WTC11 (cell line): ENCODE measurements around the gene TCP11L2. TPM values are rescaled to one million over a fixed set of nuclear protein-coding genes. Genes with fewer than 3 reads are reported as not detected.

ENCODE experiments used
- ATAC-seq: fragments of 200-7000 bp; cut with Tn5 transposase; 2 replicates; pipeline ENCODE4 v1.10.0; 2021; ENCODE audit warnings: mild to moderate bottlenecking, moderate library complexity
- CTCF ChIA-PET: fragments of 300-600 bp; sonication (Branson Sonifier 250); formaldehyde crosslinking; loops from one replicate; lab custom pipeline; 2021; ENCODE audit warnings: antibody characterized with exemption; lab: Charles Lee
- POLR2A ChIA-PET: fragments of 350-600 bp; sonication (Branson Sonifier 250); formaldehyde crosslinking; loops from one replicate; lab custom pipeline; 2021; ENCODE audit warnings: antibody characterized with exemption; lab: Charles Lee
- DNase-seq: peaks from one replicate; pipeline ENCODE4 v3.0.0; 2021; ENCODE audit warnings: low spot score
- H3K27ac Mint-ChIP-seq: 2 replicates; pipeline ENCODE4 v1.8.0; 2021; ENCODE audit warnings: mixed read lengths
- H3K27me3 Mint-ChIP-seq: 2 replicates; pipeline ENCODE4 v1.8.0; 2021; ENCODE audit warnings: low read depth, mild to moderate bottlenecking, moderate library complexity, mixed read lengths
- H3K36me3 Mint-ChIP-seq: 2 replicates; pipeline ENCODE4 v1.8.0; 2021; ENCODE audit warnings: mixed read lengths
- H3K4me1 Mint-ChIP-seq: 2 replicates; pipeline ENCODE4 v1.8.0; 2022; ENCODE audit warnings: mixed read lengths
- H3K4me3 Mint-ChIP-seq: 2 replicates; pipeline ENCODE4 v1.8.0; 2021; ENCODE audit warnings: mild to moderate bottlenecking, moderate library complexity, mixed read lengths
- H3K9me3 Mint-ChIP-seq: 2 replicates; pipeline ENCODE4 v1.8.0; 2021; ENCODE audit warnings: mixed read lengths
- AR ChIP-seq: fragments of 250-450 bp; sonication (Bioruptor Pico); IDR thresholded peaks from 2 replicates; pipeline ENCODE4 v1.9.0; 2021; ENCODE audit warnings: mild to moderate bottlenecking
- CREB1 ChIP-seq: sonication (generic); formaldehyde crosslinking; IDR thresholded peaks from 2 replicates; pipeline ENCODE4 v1.8.0; 2023; ENCODE audit warnings: mild to moderate bottlenecking, missing genetic modification reagents
- GTF2I ChIP-seq: fragments of 250-450 bp; sonication (Bioruptor Pico); conservative IDR thresholded peaks from 2 replicates; pipeline ENCODE4 v1.4.0; 2021; ENCODE audit warnings: mild to moderate bottlenecking
- IRF1 ChIP-seq: sonication (generic); formaldehyde crosslinking; IDR thresholded peaks from 2 replicates; pipeline ENCODE4 v1.8.0; 2023; ENCODE audit warnings: missing genetic modification reagents
- IRF2 ChIP-seq: sonication (generic); formaldehyde crosslinking; IDR thresholded peaks from 2 replicates; pipeline ENCODE4 v1.8.0; 2022; ENCODE audit warnings: low read depth, missing genetic modification reagents, borderline replicate concordance
- JAZF1 ChIP-seq: fragments of 250-450 bp; sonication (Bioruptor Pico); IDR thresholded peaks from 2 replicates; pipeline ENCODE4 v1.9.0; 2021; ENCODE audit warnings: moderate library complexity, mild to moderate bottlenecking, inconsistent platforms
- MLX ChIP-seq: sonication (generic); formaldehyde crosslinking; IDR thresholded peaks from 2 replicates; pipeline ENCODE4 v1.8.1; 2023; ENCODE audit warnings: mild to moderate bottlenecking, missing genetic modification reagents, moderate library complexity
- MYBL2 ChIP-seq: sonication (generic); formaldehyde crosslinking; IDR thresholded peaks from 2 replicates; pipeline ENCODE4 v1.8.1; 2023; ENCODE audit warnings: mild to moderate bottlenecking, moderate library complexity, missing genetic modification reagents
- NFE2L1 ChIP-seq: sonication (generic); formaldehyde crosslinking; IDR thresholded peaks from 2 replicates; pipeline ENCODE4 v1.8.1; 2023; ENCODE audit warnings: missing genetic modification reagents
- NR2C2 ChIP-seq: sonication (generic); formaldehyde crosslinking; IDR thresholded peaks from 2 replicates; pipeline ENCODE4 v1.8.0; 2022; ENCODE audit warnings: mild to moderate bottlenecking, missing genetic modification reagents
- SP1 ChIP-seq: sonication (generic); formaldehyde crosslinking; conservative IDR thresholded peaks from 2 replicates; pipeline ENCODE4 v1.8.1; 2022; ENCODE audit warnings: missing genetic modification reagents
- STAT6 ChIP-seq: sonication (generic); formaldehyde crosslinking; conservative IDR thresholded peaks from 2 replicates; pipeline ENCODE4 v1.8.1; 2023; ENCODE audit warnings: mild to moderate bottlenecking, low read depth, missing genetic modification reagents, moderate library complexity
- TCF7 ChIP-seq: sonication (generic); formaldehyde crosslinking; IDR thresholded peaks from 2 replicates; pipeline ENCODE4 v1.8.0; 2022; ENCODE audit warnings: mild to moderate bottlenecking, low read depth, missing genetic modification reagents, moderate library complexity
- TEAD4 ChIP-seq: sonication (generic); formaldehyde crosslinking; IDR thresholded peaks from 2 replicates; pipeline ENCODE4 v1.8.0; 2022; ENCODE audit warnings: mild to moderate bottlenecking, missing genetic modification reagents
- USF2 ChIP-seq: sonication (generic); formaldehyde crosslinking; IDR thresholded peaks from 2 replicates; pipeline ENCODE4 v1.8.1; 2023; ENCODE audit warnings: mild to moderate bottlenecking, missing genetic modification reagents, moderate library complexity
- ZMAT4 ChIP-seq: fragments of 250-450 bp; sonication (Bioruptor Pico); IDR thresholded peaks from 2 replicates; pipeline ENCODE4 v1.9.0; 2021; ENCODE audit warnings: mild to moderate bottlenecking
- ZNF138 ChIP-seq: sonication (generic); formaldehyde crosslinking; conservative IDR thresholded peaks from 2 replicates; pipeline ENCODE4 v1.8.1; 2022; ENCODE audit warnings: mild to moderate bottlenecking, moderate library complexity, missing genetic modification reagents
- ZNF317 ChIP-seq: sonication (generic); formaldehyde crosslinking; IDR thresholded peaks from 2 replicates; pipeline ENCODE4 v1.8.1; 2023; ENCODE audit warnings: low read depth, mild to moderate bottlenecking, moderate library complexity, missing genetic modification reagents, borderline replicate concordance
- ZNF425 ChIP-seq: fragments of 250-450 bp; sonication (Bioruptor Pico); conservative IDR thresholded peaks from 2 replicates; pipeline ENCODE4 v1.9.0; 2021; ENCODE audit warnings: mild to moderate bottlenecking
- total RNA-seq: library from RNA; stranded (reverse); gene quantifications from 3 replicates; pipeline ENCODE4 v1.2.3, GENCODE V29; 2021

TCP11L2 gene
- total RNA-seq, 1 experiment from 2014 or later: 12.3 TPM

- no peak for TF ChIP-seq NR2C2 (CRISPR knock-in tag)
- no peak for TF ChIP-seq GTF2I (CRISPR knock-in tag)
Measured at GRCh38 chr12:106348411-106348810, 45.9 kb downstream of the TCP11L2 start (continued).

- Mint-ChIP-seq H3K27ac (no peak overlapping the region), H3K36me3 (no peaks in the 10 kb centered on the region)
Measured at GRCh38 chr12:106353175-106353574, 50.6 kb downstream of the TCP11L2 start.

GRCh38 chr12:106357549-106358395 is 55.2 kb downstream of the TCP11L2 start, which contains the start of gene POLR3B:
POLR3B (plus strand) TSS chr12:106357748; CDS start chr12:106357880, 132 bp downstream.
- H3K9me3 Mint-ChIP-seq: no peaks in the 10 kb centered on the region
- ChIA-PET POLR2A (interaction anchor here (0.6 to 1.7 kb wide), 5 partner anchors 9 to 561 kb away, joined by 3 to 9 read pairs (median 3); no protein-coding TSS in a partner anchor), CTCF (interaction anchor here (0.5 to 3.1 kb wide), 39 partner anchors 9 to 597 kb away, joined by 3 to 108 read pairs (median 4); partner anchors contain the start of genes CKAP4, RFX4 and TMEM263)
- DNase-seq (peak; percentile 95), ATAC-seq (peak; percentile 91)
- no peaks in the 10 kb centered on the region for H3K36me3 Mint-ChIP-seq
- no peaks in the 10 kb centered on the region; the same call in 1 of the 2 replicates for H3K27me3 Mint-ChIP-seq
- H3K4me1 Mint-ChIP-seq: peaks cover 11% of the 10 kb centered on the region
- H3K27ac Mint-ChIP-seq: peak within 1 kb of the TSS; percentile 50
- H3K4me3 Mint-ChIP-seq: peak within 1 kb of the TSS; percentile 86
- no peak for TF ChIP-seq ZNF425 (CRISPR knock-in tag)
- peak; percentile 83 for TF ChIP-seq SP1 (CRISPR knock-in tag)
- TF ChIP-seq TCF7 (CRISPR knock-in tag): no peak
- no peak for TF ChIP-seq ZNF317 (CRISPR knock-in tag)
- no peak for TF ChIP-seq NFE2L1 (CRISPR knock-in tag)
- TF ChIP-seq IRF1 (CRISPR knock-in tag): no peak
- TF ChIP-seq NR2C2 (CRISPR knock-in tag): no peak
- TF ChIP-seq ZNF138: no peak
- TF ChIP-seq JAZF1 (CRISPR knock-in tag): no peak
- TF ChIP-seq USF2 (CRISPR knock-in tag): no peak
- TF ChIP-seq AR: no peak
- peak; percentile 71; the same call in 1 of the 2 replicates for TF ChIP-seq MYBL2 (CRISPR knock-in tag)
- TF ChIP-seq ZMAT4 (CRISPR knock-in tag): no peak
- TF ChIP-seq TEAD4 (CRISPR knock-in tag): no peak; the same call in 1 of the 2 replicates
- TF ChIP-seq STAT6 (CRISPR knock-in tag): no peak
- no peak for TF ChIP-seq MLX

More at GRCh38 chr12:106353175-106353574, 50.6 kb downstream of the TCP11L2 start:
- ATAC-seq (no peak), DNase-seq (no peak)
- Mint-ChIP-seq H3K4me1 (peaks cover 6% of the 10 kb centered on the region), H3K4me3 (no peak overlapping the region), H3K9me3 (no peaks in the 10 kb centered on the region), H3K27me3 (no peaks in the 10 kb centered on the region; the same call in 1 of the 2 replicates)
- ChIA-PET POLR2A (no interaction called here), CTCF (no interaction called here)
- TF ChIP-seq IRF2 (CRISPR knock-in tag) (no peak), CREB1 (no peak)
